ENCODE data around the gene HDLBP.

- TF ChIP-seq ZNF8 (CRISPR knock-in tag; IDR thresholded peaks at IDR 0.05) (no peak), RARB (CRISPR knock-in tag; IDR thresholded peaks at IDR 0.05) (no peak), ESRRG (CRISPR knock-in tag; IDR thresholded peaks at IDR 0.05) (no peak), PATZ1 (CRISPR knock-in tag; IDR thresholded peaks at IDR 0.05; ENCODE audit: borderline replicate concordance) (no peak)
Observed at GRCh38 chr2:241320394-241320793, 4.9 kb upstream of the HDLBP start.
